B cell (primary cell): ENCODE measurements around the gene PTGFRN. TPM values are rescaled to one million over a fixed set of nuclear protein-coding genes. Genes with fewer than 3 reads are reported as not detected.

Source experiments
- ATAC-seq: fragments of 200-7000 bp; cut with Tn5 transposase; one replicate; pipeline ENCODE4 v1.10.0; 2021; ENCODE audit warnings: low read depth, mild to moderate bottlenecking, moderate number of reproducible peaks, moderate library complexity
- CTCF ChIA-PET: fragments of 350-600 bp; sonication (Branson Sonifier 250); formaldehyde crosslinking; loops from one replicate; lab custom pipeline; 2021; ENCODE audit warnings: antibody characterized with exemption, inconsistent platforms; lab: Charles Lee
- POLR2A ChIA-PET: fragments of 350-600 bp; sonication (Branson Sonifier 250); formaldehyde crosslinking; loops from one replicate; lab custom pipeline; 2021; ENCODE audit warnings: antibody characterized with exemption; lab: Charles Lee
- DNase-seq: peaks from one replicate; pipeline ENCODE4 v3.0.0; 2013
- H2AFZ ChIP-seq: 2 replicates; pipeline ENCODE4 v1.6.1; 2012; ENCODE audit warnings: mild to moderate bottlenecking, low read depth, low read length; ENCODE audit not compliant: insufficient read depth, poor library complexity, severe bottlenecking
- H3K27ac ChIP-seq, 2 donors: 1 replicate in 1 of 2; 2 replicates in 1 of 2; pipeline ENCODE4 v1.5.1; 2012 to 2013; ENCODE audit warnings: low read length in 2 of 2, mild to moderate bottlenecking in 2 of 2, moderate library complexity in 1 of 2
- H3K27me3 ChIP-seq, 4 experiments: fragments of 200-600 bp in 1 of 4; sonication (generic) in 1 of 4; replicated peaks in 1 of 4; 1 replicate in 2 of 4; 2 replicates in 2 of 4; pipeline versions ENCODE4 v1.6.1 to v1.7.0; 2013 to 2016; ENCODE audit warnings: low read length in 3 of 4, mild to moderate bottlenecking in 2 of 4, mixed read lengths in 1 of 4, moderate library complexity in 1 of 4; ENCODE audit not compliant: insufficient read depth in 4 of 4, control insufficient read depth in 3 of 4; ENCODE audit errors: control extremely low read depth in 1 of 4
- H3K36me3 ChIP-seq, 2 experiments: replicated peaks in 1 of 2; 1 replicate in 1 of 2; 2 replicates in 1 of 2; pipeline versions ENCODE4 v1.6.1 to v1.7.1; 2013; ENCODE audit warnings: low read length in 1 of 2; ENCODE audit not compliant: insufficient read depth in 2 of 2, control insufficient read depth in 1 of 2; ENCODE audit errors: control extremely low read depth in 1 of 2, extremely low read depth in 1 of 2
- H3K4me1 ChIP-seq, 2 donors: fragments of 200-600 bp in 1 of 2; sonication (generic) in 1 of 2; 1 replicate in 1 of 2; 2 replicates in 1 of 2; pipeline versions ENCODE4 v1.5.1 to v1.6.1; 2013 to 2017; ENCODE audit warnings: low read length in 2 of 2; ENCODE audit not compliant: control insufficient read depth in 2 of 2, insufficient read depth in 2 of 2
- H3K4me2 ChIP-seq: replicated peaks from 2 replicates; pipeline ENCODE3; 2012; ENCODE audit warnings: mild to moderate bottlenecking, low read depth, low read length; ENCODE audit not compliant: poor library complexity, severe bottlenecking
- H3K4me3 ChIP-seq, 5 experiments: fragments of 200-600 bp in 1 of 5; sonication (generic) in 1 of 5; 1 replicate in 3 of 5; 2 replicates in 2 of 5; pipeline versions ENCODE4 v1.5.1 to v1.7.0; 2011 to 2016; ENCODE audit warnings: low read length in 4 of 5, mild to moderate bottlenecking in 4 of 5, low read depth in 2 of 5, control low read depth in 1 of 5, moderate library complexity in 1 of 5; ENCODE audit not compliant: insufficient read depth in 1 of 5; ENCODE audit errors: control extremely low read depth in 1 of 5, extremely low read depth in 1 of 5
- H3K79me2 ChIP-seq: fragments of 200-600 bp; sonication (generic); one replicate; pipeline ENCODE4 v1.6.0; 2016; ENCODE audit warnings: low read length; ENCODE audit not compliant: control insufficient read depth, insufficient read depth
- H3K9ac ChIP-seq: fragments of 200-600 bp; sonication (generic); 2 replicates; pipeline ENCODE4 v1.6.1; 2017; ENCODE audit warnings: mild to moderate bottlenecking, low read length, moderate library complexity
- H3K9me3 ChIP-seq, 3 donors: one replicate each; pipeline versions ENCODE4 v1.6.1 to v1.7.1; 2013; ENCODE audit warnings: low read length in 2 of 3; ENCODE audit not compliant: control insufficient read depth in 2 of 3, insufficient read depth in 1 of 3; ENCODE audit errors: control extremely low read depth in 1 of 3
- H4K20me1 ChIP-seq: 2 replicates; pipeline ENCODE4 v1.6.0; 2012; ENCODE audit warnings: mild to moderate bottlenecking, low read length; ENCODE audit not compliant: insufficient read depth, control insufficient read depth, poor library complexity, severe bottlenecking
- H3K27ac Mint-ChIP-seq: one replicate; pipeline ENCODE4 v1.8.0; 2021; ENCODE audit warnings: mixed read lengths
- H3K27me3 Mint-ChIP-seq: one replicate; pipeline ENCODE4 v1.8.0; 2021; ENCODE audit warnings: mixed read lengths
- H3K4me1 Mint-ChIP-seq: one replicate; pipeline ENCODE4 v1.8.0; 2021; ENCODE audit warnings: mixed read lengths
- H3K4me3 Mint-ChIP-seq: one replicate; pipeline ENCODE4 v1.8.0; 2021; ENCODE audit warnings: mixed read lengths
- H3K9me3 Mint-ChIP-seq: one replicate; pipeline ENCODE4 v1.8.0; 2022; ENCODE audit warnings: mixed read lengths; ENCODE audit not compliant: insufficient read depth
- EZH2 ChIP-seq: IDR thresholded peaks from 2 replicates; pipeline ENCODE4 v1.6.1; 2012; ENCODE audit warnings: borderline replicate concordance, low read depth, mild to moderate bottlenecking, moderate library complexity, low read length; ENCODE audit not compliant: insufficient read depth, poor library complexity, severe bottlenecking
- WGBS: methylation state at CpG from one replicate; pipeline ENCODE4 v1.1.5; 2013; ENCODE audit warnings: missing lambda C conversion rate; ENCODE audit not compliant: insufficient coverage; 5-methylcytosine and 5-hydroxymethylcytosine counted together
- intact Hi-C: fragments of 100-400 bp; cut with micrococcal nuclease; formaldehyde crosslinking; loops from one replicate; pipeline ENCODE4 v1.10.0; 2022
- polyA plus RNA-seq: library from polyadenylated mRNA; depleted of rRNA; stranded (reverse); fragments of >200 nt; gene quantifications from 2 replicates; pipeline ENCODE4 v1.2.3, GENCODE V29; 2012
- total RNA-seq, 2 donors: library from RNA; stranded (reverse); fragments of 120-200 nt in 1 of 2; gene quantifications; 1 replicate in 1 of 2; 2 replicates in 1 of 2; pipeline versions ENCODE4 v1.2.3 to v1.2.4, GENCODE V29; 2013 to 2022
- TF ChIP-seq, protein P1 (sequence below): fragments of 200-600 bp; IDR thresholded peaks from one replicate; pipeline ENCODE4 v1.8.0; 2022; ENCODE audit warnings: antibody characterized with exemption, mild to moderate bottlenecking

PTGFRN gene
- total and polyA plus RNA-seq, 2 donors (not counting 1 experiment from before 2014, with no cell fraction given) = 0.17 TPM; not detected in 1

DNA sequence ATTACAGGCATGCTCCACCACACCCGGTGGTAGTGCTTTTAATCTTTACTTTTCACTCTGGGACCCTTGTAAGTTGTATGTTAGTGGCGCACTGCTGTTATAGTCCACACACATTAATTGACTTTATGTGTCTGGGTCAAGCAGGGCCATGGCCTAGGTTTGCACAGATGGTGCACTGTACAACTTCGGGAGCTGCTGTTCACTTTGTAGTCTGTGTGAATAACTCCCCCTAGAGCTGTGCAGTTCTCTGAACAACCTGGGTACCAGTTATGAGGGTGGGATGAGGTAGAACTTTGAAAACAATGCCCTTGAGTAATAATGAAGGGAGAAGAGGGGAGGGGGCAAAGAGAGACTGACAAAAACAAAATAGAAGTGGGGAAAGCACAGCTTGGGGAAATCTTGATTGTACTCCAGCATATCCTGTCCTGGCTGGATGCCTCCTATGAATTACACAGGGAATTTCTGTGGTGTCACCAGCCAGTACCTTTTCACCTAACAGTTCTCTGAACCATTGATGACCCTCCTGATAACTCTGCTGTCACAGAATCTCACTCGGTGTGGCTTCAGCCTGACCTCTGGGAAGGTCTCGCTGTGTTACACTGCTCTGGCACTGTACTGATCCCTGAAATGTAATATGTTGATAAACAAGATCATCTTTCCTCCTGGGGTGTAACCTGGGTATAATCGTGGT, 2.2 kb downstream of the PTGFRN start:
- no peak for TF ChIP-seq EZH2
- TF ChIP-seq, protein P1, sequence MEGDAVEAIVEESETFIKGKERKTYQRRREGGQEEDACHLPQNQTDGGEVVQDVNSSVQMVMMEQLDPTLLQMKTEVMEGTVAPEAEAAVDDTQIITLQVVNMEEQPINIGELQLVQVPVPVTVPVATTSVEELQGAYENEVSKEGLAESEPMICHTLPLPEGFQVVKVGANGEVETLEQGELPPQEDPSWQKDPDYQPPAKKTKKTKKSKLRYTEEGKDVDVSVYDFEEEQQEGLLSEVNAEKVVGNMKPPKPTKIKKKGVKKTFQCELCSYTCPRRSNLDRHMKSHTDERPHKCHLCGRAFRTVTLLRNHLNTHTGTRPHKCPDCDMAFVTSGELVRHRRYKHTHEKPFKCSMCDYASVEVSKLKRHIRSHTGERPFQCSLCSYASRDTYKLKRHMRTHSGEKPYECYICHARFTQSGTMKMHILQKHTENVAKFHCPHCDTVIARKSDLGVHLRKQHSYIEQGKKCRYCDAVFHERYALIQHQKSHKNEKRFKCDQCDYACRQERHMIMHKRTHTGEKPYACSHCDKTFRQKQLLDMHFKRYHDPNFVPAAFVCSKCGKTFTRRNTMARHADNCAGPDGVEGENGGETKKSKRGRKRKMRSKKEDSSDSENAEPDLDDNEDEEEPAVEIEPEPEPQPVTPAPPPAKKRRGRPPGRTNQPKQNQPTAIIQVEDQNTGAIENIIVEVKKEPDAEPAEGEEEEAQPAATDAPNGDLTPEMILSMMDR = no peak
- Mint-ChIP-seq H3K27ac (no peak overlapping the region), H3K9me3 (no peaks in the 10 kb centered on the region), H3K27me3 (peaks cover 36% of the 10 kb centered on the region), H3K4me1 (peaks cover 5% of the 10 kb centered on the region), H3K4me3 (no peak overlapping the region)
- Histone ChIP-seq H3K9ac (no peak overlapping the region), H3K79me2 (no peaks in the 10 kb centered on the region), H3K4me1 (peaks cover 4 to 5% of the 10 kb centered on the region in 2 donors), H3K36me3 (no peaks in the 10 kb centered on the region), H3K4me3 (no peak overlapping the region), H3K9me3 (peaks cover 0 to 3% (median 0%) of the 10 kb centered on the region in 3 donors), H2AFZ (no peak overlapping the region), H3K27me3 (peaks cover 0 to 42% (median 11%) of the 10 kb centered on the region in 4 experiments), H4K20me1 (no peaks in the 10 kb centered on the region), H3K27ac (no peak overlapping the region), H3K4me2 (no peak overlapping the region)
- ATAC-seq (no peak), DNase-seq (no peak)
- intact Hi-C loops = no loop called here
- POLR2A ChIA-PET = no interaction called here
- WGBS = 79% methylated on average over 3 of the region's 6 CpGs
- CTCF ChIA-PET = no interaction called here

DNA sequence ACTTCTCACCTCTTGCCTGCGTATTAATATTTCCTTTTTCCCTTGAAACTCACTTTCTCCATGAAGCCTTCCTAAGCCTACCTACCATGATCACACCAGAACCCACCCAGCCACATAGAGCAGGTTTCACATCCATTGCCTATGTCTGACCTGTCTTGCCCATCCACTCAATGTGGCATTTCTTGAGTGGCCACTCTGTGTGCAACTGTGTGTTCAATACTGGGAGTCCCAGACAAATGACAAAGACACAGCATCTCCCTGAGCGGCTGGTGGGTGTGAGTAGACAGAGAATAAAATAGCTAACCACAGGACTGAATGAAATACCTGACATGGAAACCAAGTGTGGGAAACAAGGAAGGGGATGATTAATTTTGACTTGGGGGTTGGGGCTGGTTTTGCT, 3.1 kb downstream of the PTGFRN start:
- no peak overlapping the region for H3K27ac Mint-ChIP-seq
- no peaks in the 10 kb centered on the region for H4K20me1 ChIP-seq
- no peaks in the 10 kb centered on the region for H3K79me2 ChIP-seq
- no peak overlapping the region for H3K27ac ChIP-seq
- no peaks in the 10 kb centered on the region for H3K36me3 ChIP-seq
- WGBS = 100% methylated on average over 1 of the region's 2 CpGs
- no peaks in the 10 kb centered on the region for H3K9me3 Mint-ChIP-seq
- ChIA-PET CTCF (no interaction called here), POLR2A (no interaction called here)
- intact Hi-C loops = no loop called here
- H3K9me3 ChIP-seq = peaks cover 0 to 3% (median 0%) of the 10 kb centered on the region in 3 donors
- no peak overlapping the region for H3K9ac ChIP-seq
- H3K27me3 ChIP-seq = peaks cover 0 to 40% (median 11%) of the 10 kb centered on the region in 4 experiments
- no peak for ATAC-seq
- H3K4me1 ChIP-seq = peaks cover 4 to 5% of the 10 kb centered on the region in 2 donors
- H3K4me3 Mint-ChIP-seq = no peak overlapping the region
- no peak overlapping the region for H3K4me2 ChIP-seq
- DNase-seq = no peak
- H3K27me3 Mint-ChIP-seq = peaks cover 27% of the 10 kb centered on the region
- H2AFZ ChIP-seq = no peak overlapping the region
- no peak for TF ChIP-seq EZH2
- TF ChIP-seq, protein P1 = no peak
- H3K4me3 ChIP-seq = no peak overlapping the region
- peaks cover 5% of the 10 kb centered on the region for H3K4me1 Mint-ChIP-seq
